Left renal pelvis (tissue), 4 donors: ENCODE data around the gene PNCK. TPM values are rescaled to one million over a fixed set of nuclear protein-coding genes. Genes with fewer than 3 reads are reported as not detected.
"Not testable (repeated sequence)": the region's sequence is repeated elsewhere in the genome, so short reads cannot be mapped to it uniquely, and the experiment has no call there.

Experiments
- DNase-seq, 4 donors: peaks; one replicate each; pipeline ENCODE4 v3.0.0-alpha.2; 2013; ENCODE audit warnings: low read depth in 4 of 4, low spot score in 3 of 4
- polyA plus RNA-seq, 4 donors: library from polyadenylated mRNA; unstranded; fragments of 120-200 nt; gene quantifications; one replicate each; pipeline ENCODE4 v1.2.1, GENCODE V29; 2013; ENCODE audit not compliant: insufficient read length in 4 of 4

PNCK gene
- polyA plus RNA-seq, 4 donors: 1.7 to 10.1 (median 7.8) TPM

- DNase-seq: no peak
These were observed 13.8 kb upstream of the PNCK start, which contains the start of gene SLC6A8 for GRCh38 chrX:153687121-153688039. Gene SLC6A8 (plus strand): TSS chrX:153687926. CDS start chrX:153688575, 649 bp downstream.

- DNase-seq: no peak
These were observed 13.1 kb upstream of the PNCK start for GRCh38 chrX:153686711-153687110.

GRCh38 chrX:153685751-153686696 is 12.4 kb upstream of the PNCK start:
- DNase-seq: no peak

- DNase-seq: no peak
These were observed 11.5 kb upstream of the PNCK start for GRCh38 chrX:153685156-153685536.

GRCh38 chrX:153684467-153685155 is 11.0 kb upstream of the PNCK start:
- no peak for DNase-seq

GRCh38 chrX:153683486-153683885 is 9.9 kb upstream of the PNCK start:
- not testable (repeated sequence) for DNase-seq

- no peak for DNase-seq
These were observed 7.6 kb upstream of the PNCK start for GRCh38 chrX:153681175-153681574.

GRCh38 chrX:153674219-153674851 is 722 bp upstream of the PNCK start:
- no peak for DNase-seq

GRCh38 chrX:153672531-153673427 is 834 bp downstream of the PNCK start:
- DNase-seq: no peak

GRCh38 chrX:153671589-153672530 is 1.8 kb downstream of the PNCK start:
- DNase-seq: no peak

GRCh38 chrX:153670748-153671588 is 2.6 kb downstream of the PNCK start:
- no peak for DNase-seq

- no peak for DNase-seq
These were observed 3.5 kb downstream of the PNCK start for GRCh38 chrX:153669901-153670731.

GRCh38 chrX:153669174-153669890 is 4.3 kb downstream of the PNCK start:
- DNase-seq: no peak

- DNase-seq: no peak
These were observed 5.0 kb downstream of the PNCK start for GRCh38 chrX:153668423-153669173.

GRCh38 chrX:153667956-153668396 is 5.6 kb downstream of the PNCK start:
- peak in 2 of 4 donors; percentile 64 to 69 for DNase-seq
